Measurements from ENCODE around the gene GRID2. TPM values are rescaled to one million over a fixed set of nuclear protein-coding genes. Genes with fewer than 3 reads are reported as not detected.

GRID2 gene
- total and polyA plus RNA-seq, 2 of the 4 experiments (the other 2 are of a cell fraction), result under 0.01 TPM; not detected in 1

GRCh38 chr4:93080316-93080715 is 776.5 kb downstream of the GRID2 start:
- Histone ChIP-seq H3K4me3 (ENCODE audit: insufficient read depth, low read depth, low read length) (no peak overlapping the region), H4K8ac (ENCODE audit: low read depth in 2 of 2, low read length in 2 of 2) (no peak overlapping the region), H3K18ac (ENCODE audit: low read depth, low read length) (no peak overlapping the region), H2BK120ac (ENCODE audit: low read depth, low read length) (no peak overlapping the region), H3K9me1 (ENCODE audit: insufficient read depth, low read length) (no peaks in the 10 kb centered on the region), H2AFZ (replicated peaks; ENCODE audit: low read length, poor library complexity) (no peak overlapping the region), H3K56ac (ENCODE audit: extremely low read depth, insufficient read depth, low read length) (no peak overlapping the region), H3K4me2 (ENCODE audit: low read depth, low read length) (no peak overlapping the region), H3K14ac (replicated peaks; ENCODE audit: low read depth, low read length) (no peak overlapping the region), H3K9me3 (ENCODE audit: control insufficient read depth, insufficient read depth, low read length) (no peaks in the 10 kb centered on the region), H3K23ac (ENCODE audit: low read depth, low read length) (no peak overlapping the region), H3K36me3 (ENCODE audit: control insufficient read depth, insufficient read depth, low read length) (no peaks in the 10 kb centered on the region), H3K4me1 (ENCODE audit: control insufficient read depth, insufficient read depth, low read length) (no peaks in the 10 kb centered on the region), H2BK20ac (ENCODE audit: low read depth, low read length) (no peak overlapping the region), H2BK5ac (ENCODE audit: low read depth, low read length, poor library complexity, severe bottlenecking) (no peak overlapping the region), H4K20me1 (ENCODE audit: insufficient read depth, low read length) (no peaks in the 10 kb centered on the region), H3K9ac (ENCODE audit: low read depth, low read length) (no peak overlapping the region), H2AK5ac (ENCODE audit: low read depth, low read length) (no peak overlapping the region), H3K27ac (ENCODE audit: insufficient read depth, low read length) (no peak overlapping the region), H3K27me3 (ENCODE audit: control insufficient read depth, insufficient read depth, low read length) (no peaks in the 10 kb centered on the region), H2BK15ac (ENCODE audit: low read depth, low read length) (no peak overlapping the region), H4K91ac (ENCODE audit: insufficient read depth, low read depth, low read length) (no peak overlapping the region), H3K4ac (ENCODE audit: low read depth, low read length) (no peak overlapping the region), H3K79me1 (ENCODE audit: low read depth in 1 of 2, low read length in 2 of 2) (no peaks in the 10 kb centered on the region), H4K5ac (ENCODE audit: low read depth, low read length) (no peak overlapping the region), H2AK9ac (replicated peaks; ENCODE audit: low read depth, low read length, poor library complexity) (no peak overlapping the region)
- in situ Hi-C loops (cut with MboI; ENCODE audit: low sequenced_read_pairs), result no loop called here
- ATAC-seq (ENCODE audit: low read depth), result no peak
- dilution Hi-C loops (cut with HindIII; ENCODE audit: low sequenced_read_pairs, unreplicated experiment), result no loop called here
- TF ChIP-seq CHD1 (IDR thresholded peaks at IDR 0.05; ENCODE audit: low read depth, low read length) (no peak), RFX5 (IDR thresholded peaks at IDR 0.05; ENCODE audit: low read depth, low read length) (no peak), CTCF (conservative IDR thresholded peaks at IDR 0.05; ENCODE audit: low read depth, low read length) (no peak), NFE2L2 (IDR thresholded peaks at IDR 0.05; ENCODE audit: low read depth, low read length) (no peak), RAD21 (IDR thresholded peaks at IDR 0.05; ENCODE audit: low read length) (no peak), MAZ (IDR thresholded peaks at IDR 0.05; ENCODE audit: borderline replicate concordance, low read depth, low read length) (no peak)
- ChIA-PET CTCF (no interaction called here), POLR2A (ENCODE audit: unreplicated experiment) (no interaction called here)
- no TSS peak for BruUV-seq (replicated peaks)
- no peak for DNase-seq
- WGBS, 2 experiments (ENCODE audit: extremely low coverage in 2 of 2, insufficient read length in 1 of 2), result no CpG with 5 or more reads among the region's 2 CpGs
- intact Hi-C loops (cut with micrococcal nuclease), result no loop called here
